Naive thymus-derived CD8-positive, alpha-beta T cell (primary cell): Measurements from ENCODE around the gene PAN2. TPM values are rescaled to one million over a fixed set of nuclear protein-coding genes. Genes with fewer than 3 reads are reported as not detected.
"Not testable (repeated sequence)": the region's sequence is repeated elsewhere in the genome, so short reads cannot be mapped to it uniquely, and the experiment has no call there.

Source experiments
- ATAC-seq, 2 donors: fragments of 150-1000 bp; cut with Tn5 transposase in 1 of 2; sonication (Bioruptor Pico), chemical (Tn5 transposase) in 1 of 2; 1 replicate in 1 of 2; 2 replicates in 1 of 2; pipeline ENCODE4 v1.10.0; 2021; ENCODE audit warnings: mild to moderate bottlenecking in 2 of 2, moderate library complexity in 2 of 2
- POLR2A ChIA-PET: fragments of 350-600 bp; sonication (Branson Sonifier 250); formaldehyde crosslinking; loops from one replicate; lab custom pipeline; 2021; ENCODE audit warnings: antibody characterized with exemption; lab: Charles Lee
- DNase-seq, 10 donors: peaks; one replicate each; pipeline versions ENCODE4 v3.0.0 to v3.0.0-alpha.2; 2020 to 2022
- H3K27ac Mint-ChIP-seq, 10 donors: one replicate each; pipeline ENCODE4 v1.8.0; 2020 to 2022; ENCODE audit warnings: mild to moderate bottlenecking in 10 of 10, mixed read lengths in 10 of 10, moderate library complexity in 4 of 10, inconsistent platforms in 1 of 10
- H3K27me3 Mint-ChIP-seq, 5 donors: one replicate each; pipeline ENCODE4 v1.8.0; 2021 to 2022; ENCODE audit warnings: mixed read lengths in 5 of 5
- H3K36me3 Mint-ChIP-seq, 3 donors: one replicate each; pipeline ENCODE4 v1.8.0; 2020 to 2022; ENCODE audit warnings: mixed read lengths in 3 of 3, mild to moderate bottlenecking in 2 of 3, inconsistent platforms in 1 of 3
- H3K4me1 Mint-ChIP-seq, 4 donors: one replicate each; pipeline ENCODE4 v1.8.0; 2021 to 2022; ENCODE audit warnings: mixed read lengths in 4 of 4
- H3K4me3 Mint-ChIP-seq, 10 donors: one replicate each; pipeline ENCODE4 v1.8.0; 2020 to 2022; ENCODE audit warnings: mild to moderate bottlenecking in 10 of 10, mixed read lengths in 10 of 10, moderate library complexity in 6 of 10, inconsistent platforms in 1 of 10
- H3K9me3 Mint-ChIP-seq, 9 donors: one replicate each; pipeline ENCODE4 v1.8.0; 2020 to 2022; ENCODE audit warnings: mixed read lengths in 9 of 9, mild to moderate bottlenecking in 3 of 9, inconsistent platforms in 1 of 9, moderate library complexity in 1 of 9
- polyA plus RNA-seq, 3 donors: library from polyadenylated mRNA; unstranded; fragments of 300-500 nt; fragmentation: Illumina TruSeq; gene quantifications; one replicate each; pipeline ENCODE4 v1.2.3, GENCODE V29; 2021
- total RNA-seq, 8 experiments: library from RNA in 2 of 8; stranded (reverse) in 2 of 8; gene quantifications; one replicate each; pipeline ENCODE4 v1.2.3 and lab custom pipeline; 2021 to 2026

PAN2 gene
- total and polyA plus RNA-seq, 5 experiments from 2014 or later, result 10.5 to 216 (median 11.9) TPM

- Mint-ChIP-seq H3K27ac (peak overlapping the region in 1 of 10 donors; percentile 73), H3K36me3 (peaks cover 0 to 84% (median 19%) of the 10 kb centered on the region in 3 donors)
- POLR2A ChIA-PET, result no interaction called here
These were observed 51.2 kb downstream of the PAN2 start for GRCh38 chr12:56282579-56282978.

GRCh38 chr12:56282030-56282429 lies 51.8 kb downstream of the PAN2 start:
- DNase-seq (no peak), ATAC-seq (no peak)
- Mint-ChIP-seq H3K9me3 (no peaks in the 10 kb centered on the region), H3K27ac (peak overlapping the region in 4 of 10 donors; percentile 40 to 73 (median 58)), H3K27me3 (no peaks in the 10 kb centered on the region), H3K36me3 (peaks cover 0 to 86% (median 19%) of the 10 kb centered on the region in 3 donors), H3K4me3 (no peak overlapping the region), H3K4me1 (peaks cover 0 to 13% (median 4%) of the 10 kb centered on the region in 4 donors)
- POLR2A ChIA-PET, result no interaction called here

More at GRCh38 chr12:56282579-56282978, 51.2 kb downstream of the PAN2 start:
- H3K4me1 Mint-ChIP-seq, result peaks cover 0 to 14% (median 4%) of the 10 kb centered on the region in 4 donors
- no peak overlapping the region for H3K4me3 Mint-ChIP-seq
- no peaks in the 10 kb centered on the region for H3K27me3 Mint-ChIP-seq
- no peak for DNase-seq
- no peak for ATAC-seq
- no peaks in the 10 kb centered on the region for H3K9me3 Mint-ChIP-seq

GRCh38 chr12:56280849-56281248 lies 53.0 kb downstream of the PAN2 start:
- Mint-ChIP-seq H3K27ac (peak overlapping the region in 5 of 10 donors; percentile 5 to 86 (median 8)), H3K4me1 (peaks cover 0 to 6% (median 0%) of the 10 kb centered on the region in 4 donors), H3K36me3 (peaks cover 0 to 88% (median 18%) of the 10 kb centered on the region in 3 donors), H3K9me3 (no peaks in the 10 kb centered on the region), H3K4me3 (no peak overlapping the region), H3K27me3 (no peaks in the 10 kb centered on the region)
- ATAC-seq, result no peak
- no peak for DNase-seq
- POLR2A ChIA-PET, result interaction anchor here (0.6 to 1.3 kb wide), 3 partner anchors 28 to 388 kb away, joined by 3 to 7 read pairs (median 6); no protein-coding TSS in a partner anchor

- Mint-ChIP-seq H3K27me3 (no peaks in the 10 kb centered on the region), H3K36me3 (peaks cover 0 to 92% (median 25%) of the 10 kb centered on the region in 3 donors), H3K27ac (no peak overlapping the region), H3K9me3 (no peaks in the 10 kb centered on the region), H3K4me1 (peaks cover 0 to 6% (median 0%) of the 10 kb centered on the region in 4 donors), H3K4me3 (no peak overlapping the region)
- POLR2A ChIA-PET, result interaction anchor here (0.5 to 0.8 kb wide), 2 partner anchors 22 to 63 kb away, joined by 3 to 4 read pairs; no protein-coding TSS in a partner anchor
- ATAC-seq (no peak), DNase-seq (no peak)
These were observed 54.9 kb downstream of the PAN2 start for GRCh38 chr12:56278905-56279304.

- no peaks in the 10 kb centered on the region for H3K9me3 Mint-ChIP-seq
- ATAC-seq (no peak), DNase-seq (no peak)
- H3K36me3 Mint-ChIP-seq, result peaks cover 0 to 87% (median 16%) of the 10 kb centered on the region in 3 donors
- H3K27ac Mint-ChIP-seq, result peak overlapping the region in 1 of 10 donors; percentile 51
- H3K27me3 Mint-ChIP-seq, result no peaks in the 10 kb centered on the region
- H3K4me1 Mint-ChIP-seq, result no peaks in the 10 kb centered on the region
- no peak overlapping the region for H3K4me3 Mint-ChIP-seq
- POLR2A ChIA-PET, result interaction anchor here (0.6 kb wide), 1 partner anchor 13 kb away, joined by 8 read pairs; no protein-coding TSS in a partner anchor
These were observed 59.5 kb downstream of the PAN2 start for GRCh38 chr12:56274299-56274698.

- Mint-ChIP-seq H3K36me3 (peaks cover 0 to 72% (median 14%) of the 10 kb centered on the region in 3 donors), H3K27ac (peak overlapping the region in 2 of 10 donors; percentile 33 to 60)
- POLR2A ChIA-PET, result interaction anchor here (1.2 kb wide), 1 partner anchor 12 kb away, joined by 3 read pairs; no protein-coding TSS in a partner anchor
- not testable (repeated sequence) for ATAC-seq, H3K9me3 Mint-ChIP-seq, H3K27me3 Mint-ChIP-seq, DNase-seq, H3K4me3 Mint-ChIP-seq, H3K4me1 Mint-ChIP-seq
These were observed 61.3 kb downstream of the PAN2 start for GRCh38 chr12:56272468-56272867.

GRCh38 chr12:56271031-56271430 lies 62.8 kb downstream of the PAN2 start:
- Mint-ChIP-seq H3K27me3 (no peaks in the 10 kb centered on the region), H3K36me3 (peaks cover 0 to 60% (median 14%) of the 10 kb centered on the region in 3 donors), H3K9me3 (no peaks in the 10 kb centered on the region), H3K4me1 (peaks cover 8 to 20% (median 15%) of the 10 kb centered on the region in 4 donors), H3K27ac (peak overlapping the region in 5 of 10 donors; percentile 22 to 73 (median 58)), H3K4me3 (no peak overlapping the region)
- no peak for ATAC-seq
- POLR2A ChIA-PET, result interaction anchor here (0.7 kb wide), 1 partner anchor 42 kb away, joined by 3 read pairs; no protein-coding TSS in a partner anchor
- DNase-seq, result no peak

GRCh38 chr12:56267443-56268071 lies 66.2 kb downstream of the PAN2 start:
- peak overlapping the region; percentile 81 to 98 (median 93) for H3K27ac Mint-ChIP-seq
- ATAC-seq (no peak), DNase-seq (no peak)
- H3K4me3 Mint-ChIP-seq, result peak overlapping the region; percentile 77 to 96 (median 90)
- peaks cover 0 to 28% (median 0%) of the 10 kb centered on the region in 3 donors for H3K36me3 Mint-ChIP-seq
- POLR2A ChIA-PET, result interaction anchor here (0.7 to 3.5 kb wide), 15 partner anchors 9 to 295 kb away, joined by 3 to 19 read pairs (median 4); partner anchors contain the start of genes ANKRD52, CNPY2, ESYT1 and MYL6
- H3K9me3 Mint-ChIP-seq, result no peaks in the 10 kb centered on the region
- peaks cover 8 to 20% (median 20%) of the 10 kb centered on the region in 4 donors for H3K4me1 Mint-ChIP-seq
- H3K27me3 Mint-ChIP-seq, result no peaks in the 10 kb centered on the region

- DNase-seq (peak; percentile 81 to 95 (median 90)), ATAC-seq (peak; percentile 86 to 88)
- Mint-ChIP-seq H3K4me3 (peak within 1 kb of the TSS; percentile 85 to 97 (median 94)), H3K27me3 (no peaks in the 10 kb centered on the region), H3K9me3 (no peaks in the 10 kb centered on the region), H3K4me1 (peaks cover 8 to 20% (median 20%) of the 10 kb centered on the region in 4 donors), H3K36me3 (peaks cover 0 to 22% (median 0%) of the 10 kb centered on the region in 3 donors), H3K27ac (peak within 1 kb of the TSS; percentile 93 to 99 (median 98))
- POLR2A ChIA-PET, result interaction anchor here (0.6 to 3.5 kb wide), 19 partner anchors 8 to 295 kb away, joined by 3 to 19 read pairs (median 4); partner anchors contain the start of genes ANKRD52, CNPY2, ESYT1 and MYL6
These were observed 66.9 kb downstream of the PAN2 start, which contains the start of gene COQ10A for GRCh38 chr12:56266693-56267442. TSS of gene COQ10A (plus strand) at chr12:56266942. CDS start at chr12:56267119, 177 bp downstream.

Other genes starting within 250 kb of the PAN2 start
- 100 to 1,000 TPM; 132 to 135 TPM for gene PA2G4, start 229.4 kb downstream of the PAN2 start, total RNA-seq
- gene PA2G4, start 229.4 kb downstream of the PAN2 start, polyA plus RNA-seq, result 100 to 1,000 TPM; 219 to 241 (median 241) TPM
- 1,000 to 10,000 TPM; 5,098 to 5,261 TPM for gene RPL41, start 217.4 kb downstream of the PAN2 start, total RNA-seq
- over 10,000 TPM in 1 of 3 donors, 1,000 to 10,000 TPM in 2; 8,782 to 10,436 (median 9,902) TPM for gene RPL41, start 217.4 kb downstream of the PAN2 start, polyA plus RNA-seq
- gene ZC3H10, start 215.7 kb downstream of the PAN2 start, total RNA-seq, result 10 to 100 TPM; 15.1 to 15.9 TPM
- 1 to 10 TPM; 1.3 to 2.5 (median 1.8) TPM for gene ZC3H10, start 215.7 kb downstream of the PAN2 start, polyA plus RNA-seq
- 100 to 1,000 TPM; 257 to 270 TPM for gene ESYT1, start 205.7 kb downstream of the PAN2 start, total RNA-seq
- gene ESYT1, start 205.7 kb downstream of the PAN2 start, polyA plus RNA-seq, result 100 to 1,000 TPM; 354 to 433 (median 357) TPM
- gene MYL6B, start 181.4 kb downstream of the PAN2 start, total RNA-seq, result 1 to 10 TPM; 3.5 to 5.9 TPM
- gene MYL6B, start 181.4 kb downstream of the PAN2 start, polyA plus RNA-seq, result 1 to 10 TPM; 3.4 to 4.0 (median 3.8) TPM
- 100 to 1,000 TPM; 421 to 448 TPM for gene MYL6, start 175.6 kb downstream of the PAN2 start, total RNA-seq
- gene MYL6, start 175.6 kb downstream of the PAN2 start, polyA plus RNA-seq, result 1,000 to 10,000 TPM; 1,813 to 2,533 (median 2,044) TPM
- gene SMARCC2, start 144.5 kb downstream of the PAN2 start, total RNA-seq, result 100 to 1,000 TPM; 189 to 197 TPM
- 10 to 100 TPM; 46.3 to 70.4 (median 54.1) TPM for gene SMARCC2, start 144.5 kb downstream of the PAN2 start, polyA plus RNA-seq
- gene RNF41, start 112.1 kb downstream of the PAN2 start, total RNA-seq, result 10 to 100 TPM; 34.2 to 35.0 TPM
- 10 to 100 TPM; 35.7 to 45.1 (median 41.8) TPM for gene RNF41, start 112.1 kb downstream of the PAN2 start, polyA plus RNA-seq
- 10 to 100 TPM; 10.8 to 13.3 TPM for gene NABP2, start 109.7 kb downstream of the PAN2 start, total RNA-seq
- gene NABP2, start 109.7 kb downstream of the PAN2 start, polyA plus RNA-seq, result 1 to 10 TPM; 3.5 to 3.9 (median 3.7) TPM
- not detected for gene SLC39A5, start 103.9 kb downstream of the PAN2 start, total RNA-seq
- gene SLC39A5, start 103.9 kb downstream of the PAN2 start, polyA plus RNA-seq, result not detected
- gene ANKRD52, start 75.6 kb downstream of the PAN2 start, total RNA-seq, result 10 to 100 TPM; 34.5 to 43.9 TPM
- 10 to 100 TPM in 1 of 3 donors, 1 to 10 TPM in 2; 7.5 to 11.5 (median 7.9) TPM for gene ANKRD52, start 75.6 kb downstream of the PAN2 start, polyA plus RNA-seq
- gene COQ10A, start 67.1 kb downstream of the PAN2 start, total RNA-seq, result 10 to 100 TPM; 37.7 to 39.0 TPM
- 10 to 100 TPM in 1 of 3 donors, 1 to 10 TPM in 2; 7.4 to 15.7 (median 9.6) TPM for gene COQ10A, start 67.1 kb downstream of the PAN2 start, polyA plus RNA-seq
- gene CS, start 33.7 kb downstream of the PAN2 start, total RNA-seq, result 100 to 1,000 TPM; 115 to 127 TPM
- 10 to 100 TPM; 48.3 to 68.8 (median 50.2) TPM for gene CS, start 33.7 kb downstream of the PAN2 start, polyA plus RNA-seq
- 10 to 100 TPM; 79.9 to 85.6 TPM for gene CNPY2, start 18.0 kb downstream of the PAN2 start, total RNA-seq
- 100 to 1,000 TPM; 173 to 196 (median 179) TPM for gene CNPY2, start 18.0 kb downstream of the PAN2 start, polyA plus RNA-seq
- gene IL23A, start 4.9 kb upstream of the PAN2 start, total RNA-seq, result 10 to 100 TPM; 32.4 to 35.3 TPM
- 10 to 100 TPM; 12.3 to 16.6 (median 16.2) TPM for gene IL23A, start 4.9 kb upstream of the PAN2 start, polyA plus RNA-seq
- gene STAT2, start 26.1 kb upstream of the PAN2 start, total RNA-seq, result 100 to 1,000 TPM; 161 to 165 TPM
- gene STAT2, start 26.1 kb upstream of the PAN2 start, polyA plus RNA-seq, result 10 to 100 TPM; 61.7 to 68.1 (median 64.5) TPM
- not detected for gene APOF, start 28.9 kb upstream of the PAN2 start, total RNA-seq
- not detected for gene APOF, start 28.9 kb upstream of the PAN2 start, polyA plus RNA-seq
- gene TIMELESS, start 115.4 kb upstream of the PAN2 start, total RNA-seq, result 1 to 10 TPM; 5.5 to 5.8 TPM
- 1 to 10 TPM; 3.3 to 4.2 (median 3.5) TPM for gene TIMELESS, start 115.4 kb upstream of the PAN2 start, polyA plus RNA-seq
- not detected for gene MIP, start 120.7 kb upstream of the PAN2 start, total RNA-seq
- not detected for gene MIP, start 120.7 kb upstream of the PAN2 start, polyA plus RNA-seq
- gene SPRYD4, start 134.6 kb upstream of the PAN2 start, total RNA-seq, result 1 to 10 TPM; 9.0 to 9.4 TPM
- 1 to 10 TPM; 1.3 to 1.6 (median 1.4) TPM for gene SPRYD4, start 134.6 kb upstream of the PAN2 start, polyA plus RNA-seq
- gene GLS2, start 154.2 kb upstream of the PAN2 start, total RNA-seq, result 10 to 100 TPM; 10.9 to 11.5 TPM
- 1 to 10 TPM; 3.2 to 6.5 (median 6.4) TPM for gene GLS2, start 154.2 kb upstream of the PAN2 start, polyA plus RNA-seq
- gene RBMS2, start 187.8 kb upstream of the PAN2 start, total RNA-seq, result 1 to 10 TPM; 4.1 to 4.7 TPM
- gene RBMS2, start 187.8 kb upstream of the PAN2 start, polyA plus RNA-seq, result 1 to 10 TPM; 1.2 to 6.2 (median 2.2) TPM